Hepatocyte (in vitro differentiated cells): ENCODE measurements around the gene ATXN10. TPM values are rescaled to one million over a fixed set of nuclear protein-coding genes. Genes with fewer than 3 reads are reported as not detected.

ENCODE experiments used
- DNase-seq: peaks from one replicate; pipeline ENCODE4 v3.0.0-alpha.2; 2016; ENCODE audit warnings: low spot score
- H2AFZ ChIP-seq: fragments of 200-600 bp; sonication (generic); 2 replicates; pipeline ENCODE4 v1.6.0; 2016; ENCODE audit warnings: antibody characterized with exemption, mild to moderate bottlenecking
- H3K27ac ChIP-seq: fragments of 200-600 bp; sonication (generic); 2 replicates; pipeline ENCODE4 v1.5.1; 2016; ENCODE audit warnings: mild to moderate bottlenecking
- H3K27me3 ChIP-seq: fragments of 200-600 bp; sonication (generic); 2 replicates; pipeline ENCODE4 v1.6.1; 2016
- H3K36me3 ChIP-seq: fragments of 200-600 bp; sonication (generic); replicated peaks from 2 replicates; pipeline ENCODE4 v1.5.1; 2016; ENCODE audit warnings: low read depth; ENCODE audit not compliant: insufficient read depth
- H3K4me1 ChIP-seq: fragments of 200-600 bp; sonication (generic); 2 replicates; pipeline ENCODE4 v1.5.1; 2016; ENCODE audit warnings: mild to moderate bottlenecking, moderate library complexity; ENCODE audit not compliant: insufficient read depth
- H3K4me2 ChIP-seq: fragments of 200-600 bp; sonication (generic); 2 replicates; pipeline ENCODE4 v1.6.0; 2016
- H3K4me3 ChIP-seq: fragments of 200-600 bp; sonication (generic); 2 replicates; pipeline ENCODE4 v1.5.1; 2016; ENCODE audit warnings: mild to moderate bottlenecking
- H3K79me2 ChIP-seq: fragments of 200-600 bp; sonication (generic); 2 replicates; pipeline ENCODE4 v1.6.0; 2017; ENCODE audit warnings: mild to moderate bottlenecking
- H3K9me2 ChIP-seq: fragments of 200-600 bp; sonication (generic); replicated peaks from 2 replicates; pipeline ENCODE4 v1.6.0; 2017; ENCODE audit warnings: mild to moderate bottlenecking; ENCODE audit not compliant: insufficient read depth
- H3K9me3 ChIP-seq: fragments of 200-600 bp; sonication (generic); 2 replicates; pipeline ENCODE4 v1.5.1; 2016; ENCODE audit warnings: low read depth, mild to moderate bottlenecking
- H4K20me1 ChIP-seq: fragments of 200-600 bp; sonication (generic); 2 replicates; pipeline ENCODE4 v1.6.0; 2016; ENCODE audit warnings: mild to moderate bottlenecking; ENCODE audit not compliant: insufficient read depth, poor library complexity, severe bottlenecking
- EZH2 ChIP-seq: fragments of 200-600 bp; sonication (generic); IDR thresholded peaks from 2 replicates; pipeline ENCODE4 v1.6.1; 2016; ENCODE audit warnings: antibody characterized with exemption, mild to moderate bottlenecking, borderline replicate concordance
- EZH2phosphoT487 ChIP-seq: fragments of 200-600 bp; sonication (generic); IDR thresholded peaks from one replicate; pipeline ENCODE4 v1.6.1; 2018; ENCODE audit warnings: antibody characterized with exemption, mild to moderate bottlenecking, low read depth, moderate library complexity; ENCODE audit not compliant: unreplicated experiment, severe bottlenecking
- WGBS: methylation state at CpG from one replicate; pipeline ENCODE4 v1.1.6; 2016; ENCODE audit warnings: low lambda C conversion rate; ENCODE audit errors: missing lambda C conversion rate; 5-methylcytosine and 5-hydroxymethylcytosine counted together
- polyA plus RNA-seq: library from polyadenylated mRNA; unstranded; fragments of >200 nt; fragmentation: Nextera tagmentation; extraction: Ambion mirVana; gene quantifications from 2 replicates; pipeline ENCODE4 v1.2.1, GENCODE V29; 2016
- total RNA-seq: library from RNA; depleted of rRNA; stranded (reverse); fragments of >200 nt; gene quantifications from 2 replicates; pipeline ENCODE4 v1.2.3, GENCODE V29; 2014
- TF ChIP-seq, protein P1 (sequence below): fragments of 200-600 bp; sonication (generic); IDR thresholded peaks from 2 replicates; pipeline ENCODE4 v1.5.1; 2016; ENCODE audit warnings: antibody characterized with exemption, mild to moderate bottlenecking; ENCODE audit not compliant: poor library complexity

ATXN10 gene
- total and polyA plus RNA-seq, 2 experiments from 2014 or later: 141 to 186 TPM

DNA sequence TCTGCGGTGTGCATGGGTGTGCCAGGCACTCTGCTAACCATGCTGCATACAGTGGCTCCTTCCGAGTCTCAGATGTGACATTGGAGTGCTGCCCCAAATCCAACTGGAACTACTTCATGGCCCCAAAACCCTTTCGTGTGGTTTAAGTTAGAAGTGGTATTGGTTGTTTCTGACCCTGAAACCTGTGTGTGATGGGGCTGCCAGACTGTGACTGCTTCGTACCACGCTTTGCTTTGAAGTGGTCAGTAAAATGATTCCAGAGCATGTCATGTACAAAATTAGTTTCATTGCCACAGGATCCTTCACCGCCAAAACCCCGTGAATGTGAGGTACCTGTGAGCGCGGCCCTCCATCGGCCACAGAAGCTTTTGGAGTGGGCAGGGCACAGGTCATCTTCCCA lies 163.2 kb downstream of the ATXN10 start:
- TF ChIP-seq EZH2 (no peak), EZH2phosphoT487 (no peak)
- TF ChIP-seq, protein P1, sequence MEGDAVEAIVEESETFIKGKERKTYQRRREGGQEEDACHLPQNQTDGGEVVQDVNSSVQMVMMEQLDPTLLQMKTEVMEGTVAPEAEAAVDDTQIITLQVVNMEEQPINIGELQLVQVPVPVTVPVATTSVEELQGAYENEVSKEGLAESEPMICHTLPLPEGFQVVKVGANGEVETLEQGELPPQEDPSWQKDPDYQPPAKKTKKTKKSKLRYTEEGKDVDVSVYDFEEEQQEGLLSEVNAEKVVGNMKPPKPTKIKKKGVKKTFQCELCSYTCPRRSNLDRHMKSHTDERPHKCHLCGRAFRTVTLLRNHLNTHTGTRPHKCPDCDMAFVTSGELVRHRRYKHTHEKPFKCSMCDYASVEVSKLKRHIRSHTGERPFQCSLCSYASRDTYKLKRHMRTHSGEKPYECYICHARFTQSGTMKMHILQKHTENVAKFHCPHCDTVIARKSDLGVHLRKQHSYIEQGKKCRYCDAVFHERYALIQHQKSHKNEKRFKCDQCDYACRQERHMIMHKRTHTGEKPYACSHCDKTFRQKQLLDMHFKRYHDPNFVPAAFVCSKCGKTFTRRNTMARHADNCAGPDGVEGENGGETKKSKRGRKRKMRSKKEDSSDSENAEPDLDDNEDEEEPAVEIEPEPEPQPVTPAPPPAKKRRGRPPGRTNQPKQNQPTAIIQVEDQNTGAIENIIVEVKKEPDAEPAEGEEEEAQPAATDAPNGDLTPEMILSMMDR: no peak
- Histone ChIP-seq H3K9me3 (no peaks in the 10 kb centered on the region), H4K20me1 (no peaks in the 10 kb centered on the region), H3K4me2 (no peak overlapping the region), H3K79me2 (no peaks in the 10 kb centered on the region), H3K27ac (no peak overlapping the region), H3K9me2 (no peaks in the 10 kb centered on the region), H3K4me3 (no peak overlapping the region), H2AFZ (no peak overlapping the region), H3K27me3 (no peaks in the 10 kb centered on the region), H3K36me3 (no peaks in the 10 kb centered on the region), H3K4me1 (no peaks in the 10 kb centered on the region)
- DNase-seq: no peak
- WGBS: 92% methylated on average over 10 of the region's 10 CpGs

GRCh38 chr22:45836418-45837169 lies 165.0 kb downstream of the ATXN10 start:
- Histone ChIP-seq H2AFZ (no peak overlapping the region), H3K9me3 (no peaks in the 10 kb centered on the region), H3K4me1 (no peaks in the 10 kb centered on the region), H3K27ac (no peak overlapping the region), H3K9me2 (no peaks in the 10 kb centered on the region), H3K4me3 (no peak overlapping the region), H3K79me2 (no peaks in the 10 kb centered on the region), H4K20me1 (no peaks in the 10 kb centered on the region), H3K36me3 (no peaks in the 10 kb centered on the region), H3K27me3 (no peaks in the 10 kb centered on the region), H3K4me2 (no peak overlapping the region)
- no peak for DNase-seq
- 96% methylated on average over 8 of the region's 8 CpGs for WGBS
- TF ChIP-seq, protein P1: no peak
- no peak for TF ChIP-seq EZH2
- TF ChIP-seq EZH2phosphoT487: no peak

GRCh38 chr22:45837508-45837907 lies 165.9 kb downstream of the ATXN10 start:
- H3K4me2 ChIP-seq: no peak overlapping the region
- DNase-seq: no peak
- no peaks in the 10 kb centered on the region for H3K9me2 ChIP-seq
- 97% methylated on average over 7 of the region's 7 CpGs for WGBS
- no peaks in the 10 kb centered on the region for H3K36me3 ChIP-seq
- no peaks in the 10 kb centered on the region for H3K79me2 ChIP-seq
- no peaks in the 10 kb centered on the region for H3K9me3 ChIP-seq
- H3K27me3 ChIP-seq: no peaks in the 10 kb centered on the region
- no peak overlapping the region for H2AFZ ChIP-seq
- no peak for TF ChIP-seq EZH2
- TF ChIP-seq, protein P1: no peak
- no peak for TF ChIP-seq EZH2phosphoT487
- H4K20me1 ChIP-seq: no peaks in the 10 kb centered on the region
- no peaks in the 10 kb centered on the region for H3K4me1 ChIP-seq
- H3K4me3 ChIP-seq: no peak overlapping the region
- no peak overlapping the region for H3K27ac ChIP-seq
